Jurkat, Clone E6-1 (cell line): ENCODE data around the gene AGAP1.

ENCODE experiments used
- DNase-seq: peaks from one replicate; pipeline ENCODE4 v3.0.0-alpha.2; 2011; ENCODE audit warnings: low read depth, low spot score
- H3K4me3 ChIP-seq: 2 replicates; pipeline ENCODE4 v1.5.1; 2011; ENCODE audit warnings: mild to moderate bottlenecking, low read length, control low read depth, moderate library complexity

The AGAP1 gene

GRCh38 chr2:235541838-235542549 is 48.2 kb downstream of the AGAP1 start:
- H3K4me3 ChIP-seq = no peak overlapping the region
- DNase-seq = no peak

DNA sequence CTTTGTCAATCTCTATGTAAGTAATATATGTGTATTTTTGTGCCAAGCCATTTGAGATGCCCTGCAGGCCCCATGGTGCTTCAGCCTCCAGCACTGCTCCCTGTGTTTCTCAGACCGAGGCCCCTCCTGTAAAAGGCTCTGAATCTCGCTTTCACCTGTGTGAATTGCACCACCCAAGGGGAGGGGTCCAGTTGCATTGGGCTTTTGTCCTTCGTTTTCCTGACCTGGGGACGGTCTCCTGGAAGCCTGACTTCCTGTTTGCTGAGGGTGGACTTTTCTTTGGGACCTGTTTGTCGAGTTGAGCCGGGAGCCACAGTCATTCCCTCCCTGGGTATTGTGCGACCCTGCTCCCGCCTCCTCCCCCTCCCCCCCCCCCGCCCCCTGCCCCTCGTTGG is 48.9 kb downstream of the AGAP1 start:
- DNase-seq = no peak
- no peak overlapping the region for H3K4me3 ChIP-seq

DNA sequence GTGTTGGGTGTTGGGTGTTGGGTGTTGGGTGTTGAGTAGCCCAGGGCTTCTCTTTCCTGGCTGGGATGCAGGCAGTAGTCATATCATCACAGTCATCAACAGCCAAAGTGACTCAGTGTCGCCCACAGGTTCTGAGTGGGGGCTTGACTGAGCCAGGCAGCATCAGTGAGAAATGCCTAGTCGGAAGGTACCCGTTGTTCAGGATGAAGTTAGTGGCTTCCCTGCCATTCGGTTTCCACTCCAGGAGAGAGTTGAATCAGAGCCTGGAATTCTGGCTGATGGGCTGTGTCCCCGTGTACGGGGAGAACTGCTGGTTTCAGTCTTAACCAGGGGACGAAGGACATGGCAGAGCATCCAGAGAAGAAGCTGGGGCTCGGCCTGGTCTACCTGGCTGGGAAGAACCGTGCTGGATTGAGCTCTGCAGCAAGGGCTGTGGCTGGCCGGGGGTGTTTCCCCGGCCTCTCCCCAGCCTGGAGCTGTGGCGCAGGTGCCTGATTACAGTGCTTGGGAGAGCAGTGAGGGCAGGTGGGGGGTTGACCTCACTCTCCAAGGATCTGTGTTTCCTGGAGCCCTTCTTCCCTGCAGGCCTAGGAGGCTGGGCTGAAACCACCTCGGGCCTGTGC is 49.4 kb downstream of the AGAP1 start:
- no peak for DNase-seq
- H3K4me3 ChIP-seq = no peak overlapping the region

GRCh38 chr2:235543851-235544688 is 50.2 kb downstream of the AGAP1 start:
- H3K4me3 ChIP-seq = no peak overlapping the region
- no peak for DNase-seq

- DNase-seq = no peak
- H3K4me3 ChIP-seq = no peak overlapping the region
These were observed 50.8 kb downstream of the AGAP1 start for GRCh38 chr2:235544689-235544969.

DNA sequence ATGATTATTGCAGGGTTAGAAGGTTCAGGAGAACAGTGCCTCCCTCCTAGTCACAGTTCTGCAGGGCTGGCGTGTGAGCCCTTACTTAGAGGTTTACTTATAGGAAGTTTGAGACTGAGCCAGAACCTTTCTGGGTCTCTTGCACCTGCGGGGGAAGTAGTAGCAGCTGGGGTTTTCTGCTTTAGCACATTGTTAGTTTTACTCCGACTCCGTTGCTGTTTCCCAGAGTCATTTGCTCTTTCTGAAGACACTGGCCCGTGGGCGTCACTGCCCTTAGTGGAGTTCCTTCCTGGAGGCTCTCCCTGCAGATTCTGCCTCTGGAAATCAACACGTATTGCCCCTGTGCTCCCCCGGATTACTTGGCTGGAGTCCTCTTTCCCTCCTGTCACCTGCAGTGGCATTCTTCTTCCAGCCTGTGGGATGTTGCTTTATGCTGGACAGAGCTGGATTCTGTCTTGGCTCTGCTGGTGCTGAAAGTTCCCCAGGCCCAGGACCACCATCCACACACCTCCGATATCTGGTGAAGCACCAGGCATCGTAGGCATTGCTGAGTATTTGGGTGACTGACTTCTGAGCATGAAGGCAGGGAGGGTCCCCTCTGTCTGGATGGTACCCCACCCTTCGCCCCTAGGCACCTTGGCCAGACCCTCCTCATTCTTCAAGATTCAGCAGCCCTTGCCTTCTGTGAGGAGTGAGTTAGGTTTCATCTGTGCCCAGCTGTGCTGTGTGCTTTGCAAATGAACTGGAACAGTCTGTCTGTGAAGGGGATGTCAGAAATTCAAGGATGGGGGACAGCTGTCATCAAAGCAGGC is 51.7 kb downstream of the AGAP1 start:
- no peak for DNase-seq
- no peak overlapping the region for H3K4me3 ChIP-seq

- no peak overlapping the region for H3K4me3 ChIP-seq
- DNase-seq = no peak
These were observed 52.2 kb downstream of the AGAP1 start for GRCh38 chr2:235546151-235546435.

DNA sequence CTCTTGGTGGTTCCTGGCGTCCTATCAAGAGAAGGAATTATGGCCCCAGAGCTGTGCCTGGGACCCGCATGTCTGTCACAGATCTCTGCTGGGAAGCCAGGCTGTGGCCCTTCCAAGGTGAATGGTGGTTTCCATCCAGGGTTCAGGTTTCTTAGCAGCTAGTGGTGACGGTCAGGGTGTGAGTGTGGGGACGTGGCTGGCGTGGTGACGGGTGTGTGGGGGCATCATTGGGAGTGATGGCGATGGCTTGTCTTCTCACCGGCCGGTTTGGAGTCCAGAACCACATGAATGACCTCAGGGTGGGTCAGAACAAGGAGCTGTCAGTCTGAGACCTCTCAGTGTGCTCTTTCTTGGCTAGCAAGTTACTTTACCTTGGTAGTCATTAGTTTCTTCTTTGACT is 52.6 kb downstream of the AGAP1 start:
- no peak for DNase-seq
- H3K4me3 ChIP-seq = no peak overlapping the region

GRCh38 chr2:235549735-235550377 is 56.0 kb downstream of the AGAP1 start:
- H3K4me3 ChIP-seq = no peak overlapping the region
- DNase-seq = no peak

DNA sequence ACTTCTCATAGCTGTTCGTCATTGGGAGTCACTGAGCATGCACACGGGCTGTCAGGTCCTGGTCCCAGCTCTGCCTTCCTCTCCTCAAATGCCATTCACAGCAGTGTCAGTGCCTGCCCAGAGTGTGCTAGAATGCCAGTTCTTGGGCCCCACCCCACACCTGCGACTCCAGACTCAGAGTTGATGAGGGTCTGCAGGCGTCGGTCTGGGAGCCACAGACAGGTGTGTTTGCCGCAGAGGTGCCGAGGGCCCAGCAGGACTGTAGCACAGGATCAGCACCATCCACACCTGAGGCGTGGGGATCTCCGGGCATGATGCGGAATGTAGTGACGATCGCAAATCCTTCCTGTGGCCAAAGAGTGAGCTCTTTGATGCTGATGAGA is 56.5 kb downstream of the AGAP1 start:
- DNase-seq = no peak
- H3K4me3 ChIP-seq = no peak overlapping the region

GRCh38 chr2:235550946-235551345 is 57.1 kb downstream of the AGAP1 start:
- no peak for DNase-seq
- no peak overlapping the region for H3K4me3 ChIP-seq

DNA sequence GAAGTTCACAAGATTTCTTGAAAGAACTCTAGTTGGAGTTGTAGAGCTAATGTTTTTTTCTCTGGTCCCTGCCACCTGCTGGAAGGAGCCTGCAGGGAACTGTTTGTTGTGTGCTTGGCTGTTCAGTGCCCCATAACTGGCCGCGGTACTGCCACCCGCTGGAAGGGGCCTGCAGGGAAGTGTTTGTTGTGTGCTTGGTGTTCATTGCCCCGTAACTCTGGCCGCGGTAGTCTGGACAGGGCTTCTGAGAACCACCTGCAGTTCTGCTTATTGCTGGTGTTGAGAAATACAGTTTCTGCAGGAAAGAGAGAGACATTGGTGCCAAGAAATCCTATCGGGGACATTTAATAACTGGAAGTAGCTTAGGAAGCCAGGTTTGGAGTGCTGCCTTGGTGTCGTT is 58.1 kb downstream of the AGAP1 start:
- DNase-seq = peak; percentile 9
- no peak overlapping the region for H3K4me3 ChIP-seq

GRCh38 chr2:235552671-235553070 is 58.8 kb downstream of the AGAP1 start:
- H3K4me3 ChIP-seq = no peak overlapping the region
- no peak for DNase-seq

- H3K4me3 ChIP-seq = no peak overlapping the region
- no peak for DNase-seq
These were observed 59.4 kb downstream of the AGAP1 start for GRCh38 chr2:235553291-235553690.

DNA sequence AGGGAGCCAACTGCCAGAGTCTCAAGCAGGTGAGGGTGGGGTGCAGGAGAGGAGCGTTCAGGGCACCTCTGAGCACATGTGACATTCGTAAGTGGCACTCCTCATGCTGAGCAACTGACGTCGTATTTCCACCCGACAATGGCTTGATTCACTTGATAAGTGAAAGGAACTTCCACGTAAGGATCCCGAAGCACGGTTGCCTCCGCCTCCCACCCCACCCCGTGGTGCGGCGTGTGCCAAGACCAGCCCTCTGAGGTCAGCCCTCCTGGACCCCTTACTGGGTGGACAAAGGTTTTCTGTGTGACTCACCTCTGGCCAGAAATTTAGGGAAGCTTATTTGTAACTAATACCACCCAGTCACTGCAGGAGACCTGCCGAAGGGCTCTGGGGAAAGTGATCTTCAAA is 59.9 kb downstream of the AGAP1 start:
- H3K4me3 ChIP-seq = no peak overlapping the region
- DNase-seq = no peak

DNA sequence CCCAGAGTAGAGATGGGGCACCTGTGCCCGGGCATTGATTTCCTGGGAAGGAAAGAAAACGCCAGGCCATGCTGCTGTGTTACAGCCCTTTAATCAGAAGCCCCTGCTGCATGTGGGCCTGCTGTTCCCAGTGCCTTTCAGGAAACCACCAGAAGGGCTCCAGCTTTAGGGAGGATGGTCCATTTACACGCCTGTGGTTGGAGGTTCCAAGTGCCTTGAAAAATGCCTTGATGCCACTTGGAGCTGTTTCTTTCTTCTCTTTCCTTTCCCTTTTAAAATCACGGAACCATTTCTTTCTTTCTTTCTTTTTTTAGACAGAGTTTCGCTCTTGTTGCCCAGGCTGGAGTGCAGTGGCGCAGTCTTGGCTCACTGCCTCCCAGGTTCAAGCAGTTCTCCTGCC is 60.5 kb downstream of the AGAP1 start:
- no peak for DNase-seq
- no peak overlapping the region for H3K4me3 ChIP-seq

DNA sequence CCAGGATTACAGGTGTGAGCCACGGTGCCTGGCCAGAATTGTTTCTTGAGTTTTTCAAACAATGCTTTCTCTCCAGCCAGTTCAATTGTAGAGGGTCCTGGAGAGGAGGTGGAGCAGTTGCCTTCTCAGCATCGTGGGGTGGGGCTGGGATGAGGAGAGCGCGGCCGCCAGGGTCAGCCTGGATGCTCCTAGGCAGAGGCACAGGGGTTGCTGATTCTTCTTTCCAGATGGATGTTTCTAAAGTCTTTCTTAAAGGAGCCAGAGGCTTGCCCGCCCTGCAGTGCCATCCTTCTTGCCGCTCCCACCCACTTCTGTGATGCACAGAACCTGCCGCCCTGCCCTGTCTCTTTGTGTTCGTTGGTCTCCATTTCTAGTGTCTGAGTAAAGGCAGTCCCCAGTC is 61.1 kb downstream of the AGAP1 start:
- DNase-seq = no peak
- no peak overlapping the region for H3K4me3 ChIP-seq

- no peak overlapping the region for H3K4me3 ChIP-seq
- no peak for DNase-seq
These were observed 61.5 kb downstream of the AGAP1 start for GRCh38 chr2:235555371-235555770.

DNA sequence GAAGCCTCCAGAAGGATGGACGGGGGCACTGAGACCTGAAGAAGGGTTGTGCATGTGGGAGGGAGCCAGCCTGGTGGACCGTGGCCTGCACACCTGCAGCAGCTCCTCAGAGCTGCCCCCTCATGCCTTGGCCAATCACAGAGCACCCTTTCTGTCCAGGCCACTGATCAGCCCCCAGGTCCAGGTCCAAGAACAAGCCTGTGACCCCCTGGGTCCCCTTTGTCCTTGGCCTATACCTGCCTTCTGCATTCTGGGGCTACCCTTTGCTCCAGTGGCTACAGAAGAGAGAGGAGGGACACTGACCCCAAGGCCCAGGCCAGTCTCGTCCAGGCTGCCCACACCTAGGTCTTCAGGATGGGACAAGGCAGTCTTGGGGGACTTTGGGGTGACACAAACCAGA is 62.2 kb downstream of the AGAP1 start:
- no peak for DNase-seq
- H3K4me3 ChIP-seq = no peak overlapping the region

- H3K4me3 ChIP-seq = no peak overlapping the region
- no peak for DNase-seq
These were observed 63.1 kb downstream of the AGAP1 start for GRCh38 chr2:235556901-235557300.
